Fibroblast of mammary gland (primary cell): ENCODE measurements around the gene ZNF814.
"Not testable (repeated sequence)": the region's sequence is repeated elsewhere in the genome, so short reads cannot be mapped to it uniquely, and the experiment has no call there.

Experiments
- DNase-seq: peaks from one replicate; pipeline ENCODE4 v3.0.0-alpha.2; 2010; ENCODE audit warnings: low read depth
- H3K4me3 ChIP-seq: 2 replicates; pipeline ENCODE4 v1.5.1; 2011; ENCODE audit warnings: low read depth, mild to moderate bottlenecking, low read length, moderate library complexity; ENCODE audit not compliant: control insufficient read depth
- CTCF ChIP-seq: conservative IDR thresholded peaks from 2 replicates; pipeline ENCODE4 v1.5.1; 2011; ENCODE audit warnings: low read depth, low read length, inconsistent platforms; ENCODE audit not compliant: control insufficient read depth, insufficient read depth

Gene ZNF814

GRCh38 chr19:57850553-57851017 lies 38.3 kb downstream of the ZNF814 start:
- no peak for TF ChIP-seq CTCF
- peak overlapping the region; percentile 69 for H3K4me3 ChIP-seq
- peak; percentile 67 for DNase-seq

- peak within 1 kb of the TSS; percentile 69 for H3K4me3 ChIP-seq
- peak; percentile 84 for DNase-seq
These were observed 39.0 kb downstream of the ZNF814 start, which contains the start of gene ZNF587 for GRCh38 chr19:57849666-57850473. Gene ZNF587, plus strand, starts transcription at chr19:57849859. Its CDS starts 180 bp downstream, at chr19:57850039.

- peak overlapping the region; percentile 69 for H3K4me3 ChIP-seq
These were observed 39.6 kb downstream of the ZNF814 start for GRCh38 chr19:57849162-57849665.

GRCh38 chr19:57847164-57847563 lies 41.7 kb downstream of the ZNF814 start:
- H3K4me3 ChIP-seq, DNase-seq: not testable (repeated sequence)

More at GRCh38 chr19:57849162-57849665, 39.6 kb downstream of the ZNF814 start:
- DNase-seq, result not testable (repeated sequence)

GRCh38 chr19:57841122-57841763 lies 47.6 kb downstream of the ZNF814 start:
- H3K4me3 ChIP-seq, result no peak overlapping the region
- no peak for DNase-seq
- no peak for TF ChIP-seq CTCF

- not testable (repeated sequence) for DNase-seq, H3K4me3 ChIP-seq
These were observed 50.1 kb downstream of the ZNF814 start for GRCh38 chr19:57838622-57839191.

- not testable (repeated sequence) for DNase-seq, H3K4me3 ChIP-seq
These were observed 51.8 kb downstream of the ZNF814 start for GRCh38 chr19:57836991-57837390.

- peak; percentile 6 for TF ChIP-seq CTCF
- H3K4me3 ChIP-seq, result peak within 1 kb of the TSS; percentile 23
- peak; percentile 57 for DNase-seq
These were observed 58.7 kb downstream of the ZNF814 start, which contains the start of gene ZNF587B for GRCh38 chr19:57830071-57830602. Gene ZNF587B, plus strand, starts transcription at chr19:57830299. Its CDS starts 230 bp downstream, at chr19:57830529.

- TF ChIP-seq CTCF, result no peak
- no peak for DNase-seq
- no peak overlapping the region for H3K4me3 ChIP-seq
These were observed 59.5 kb downstream of the ZNF814 start for GRCh38 chr19:57829316-57829715.
